ENCODE data around the gene SHC3.

The SHC3 gene

DNA sequence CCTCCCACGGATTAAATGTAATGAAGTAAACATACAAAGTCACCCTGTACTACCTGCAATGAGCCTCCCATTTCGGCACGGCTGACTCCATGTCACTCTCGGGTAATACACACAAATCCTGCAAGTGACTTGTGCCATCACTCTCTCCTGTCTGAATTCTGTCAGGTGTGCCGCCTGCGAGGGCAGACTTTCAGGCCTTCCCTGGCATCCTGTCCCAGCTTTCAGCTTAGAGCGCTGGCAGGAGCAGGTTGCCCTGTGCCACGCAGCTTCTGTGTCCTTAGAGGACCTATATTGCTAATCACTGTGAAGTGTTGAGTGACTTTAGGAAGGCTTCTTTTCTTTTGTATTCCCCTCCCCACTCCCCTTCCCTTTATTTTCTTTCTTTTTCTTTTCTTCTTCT lies 213.1 kb downstream of the SHC3 start:
- no peak for DNase-seq

DNA sequence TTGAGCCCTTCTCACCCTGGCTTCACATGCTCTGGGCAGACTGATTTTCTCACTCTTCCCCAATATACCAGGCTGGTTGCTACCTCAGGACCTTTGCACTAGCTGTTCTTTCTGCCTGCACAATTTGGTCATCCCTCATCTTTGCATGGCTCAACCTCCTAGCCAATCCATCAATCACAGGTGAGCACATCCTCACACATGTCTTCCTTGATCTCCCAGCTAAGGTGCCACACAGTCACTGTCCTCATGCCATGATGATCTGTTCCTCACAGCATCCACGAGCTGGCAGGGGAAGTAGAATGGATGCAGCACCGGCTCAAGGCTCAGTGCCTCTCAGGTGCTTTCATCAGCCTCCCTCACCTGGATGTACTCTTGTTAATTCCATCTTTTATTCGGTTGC lies 218.0 kb downstream of the SHC3 start:
- no peak for DNase-seq

DNA sequence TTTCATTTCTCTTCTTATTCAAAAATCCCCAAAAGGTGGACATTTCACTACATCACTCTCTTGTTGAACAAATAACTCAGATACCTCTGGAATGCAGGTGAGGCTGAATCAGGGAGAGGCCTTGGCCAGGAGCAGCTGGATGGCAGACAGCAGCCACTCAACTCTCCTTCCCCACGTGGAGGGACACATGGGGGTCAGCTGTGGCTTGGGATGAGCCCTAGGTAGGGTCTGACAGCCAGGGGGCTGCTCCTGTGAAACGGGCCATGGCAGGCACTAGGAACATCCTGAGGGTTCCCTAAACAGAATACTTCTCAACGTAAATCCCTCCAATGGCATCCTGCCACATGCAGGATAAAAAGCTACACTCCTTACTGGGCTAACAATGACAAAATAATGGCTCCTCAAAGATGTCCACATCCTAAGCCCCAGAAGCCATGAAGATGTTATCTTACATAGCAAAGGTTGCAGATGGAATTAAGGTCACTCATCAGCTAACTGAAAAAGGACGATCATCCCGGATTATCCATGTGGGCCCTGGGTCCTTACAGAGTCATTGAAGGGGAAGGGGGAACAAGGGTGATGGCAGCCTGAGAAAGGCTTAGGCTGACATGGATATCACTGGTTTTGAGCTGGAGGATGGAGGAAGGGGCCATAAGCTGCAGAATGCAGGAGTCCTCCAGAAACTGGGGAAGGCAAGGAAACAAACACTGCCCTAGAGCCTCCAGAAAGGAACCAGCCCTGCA lies 218.7 kb downstream of the SHC3 start:
- DNase-seq = no peak

DNA sequence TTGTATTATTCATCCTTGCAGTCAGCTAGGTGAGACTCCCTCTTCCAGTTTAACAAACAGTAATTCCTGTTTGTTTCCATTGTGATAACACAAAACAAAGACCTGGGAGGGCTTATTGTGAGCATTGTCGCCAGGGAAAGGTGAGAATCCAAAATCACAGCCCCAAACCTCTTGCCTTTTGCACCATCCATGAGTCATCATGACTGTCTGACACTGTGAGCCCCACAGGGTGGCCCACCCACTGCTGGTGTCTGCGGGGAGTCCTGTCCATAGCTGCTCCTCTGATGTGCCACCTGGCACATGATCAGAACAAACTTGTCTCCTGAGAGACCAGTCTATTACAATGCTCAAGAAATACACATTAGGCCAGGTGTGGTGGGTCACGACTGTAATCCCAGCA lies 221.1 kb downstream of the SHC3 start:
- no peak for DNase-seq

Data from nucleus accumbens (tissue), 56 donors.